HCT116 (cell line): Measurements from ENCODE around the gene DR1.

ENCODE experiments used
- EZH2 ChIP-seq: fragments of 200-600 bp; sonication (generic); IDR thresholded peaks from 2 replicates; pipeline ENCODE4 v1.6.1; 2017; ENCODE audit warnings: antibody characterized with exemption, mixed run types
- POLR2A ChIP-seq: IDR thresholded peaks from 2 replicates; pipeline ENCODE4 v1.7.0; 2011; ENCODE audit warnings: borderline replicate concordance; ENCODE audit not compliant: insufficient read depth, insufficient read length; ENCODE audit errors: extremely low read depth
- POLR2AphosphoS5 ChIP-seq: IDR thresholded peaks from 2 replicates; pipeline ENCODE4 v1.6.1; 2011; ENCODE audit warnings: mild to moderate bottlenecking, low read depth, low read length, moderate library complexity
- RAD21 ChIP-seq: IDR thresholded peaks from 2 replicates; pipeline ENCODE4 v1.6.1; 2012; ENCODE audit warnings: low read depth, mild to moderate bottlenecking
- TCF7L2 ChIP-seq: IDR thresholded peaks from 2 replicates; pipeline ENCODE4 v1.7.0; 2011; ENCODE audit warnings: borderline replicate concordance, inconsistent platforms; ENCODE audit not compliant: insufficient read depth, insufficient read length; ENCODE audit errors: extremely low read depth
- TF ChIP-seq, protein P1 (sequence below): IDR thresholded peaks from 2 replicates; pipeline ENCODE4 v1.6.1; 2011; ENCODE audit warnings: mild to moderate bottlenecking, low read length, moderate library complexity; ENCODE audit not compliant: insufficient replicate concordance; ENCODE audit errors: extremely low read depth
- TF ChIP-seq, protein P2 (sequence below): IDR thresholded peaks from 2 replicates; pipeline ENCODE4 v1.6.1; 2012
- TF ChIP-seq, protein P3 (sequence below), 3 experiments: fragments of 200-600 bp in 1 of 3; sonication (generic) in 1 of 3; IDR thresholded peaks in 2 of 3; conservative IDR thresholded peaks in 1 of 3; 2 replicates each; pipeline ENCODE4 v1.5.1; 2012 to 2017; ENCODE audit warnings: low read depth in 2 of 3, low read length in 2 of 3, antibody characterized with exemption in 1 of 3, borderline replicate concordance in 1 of 3, control low read depth in 1 of 3, mild to moderate bottlenecking in 1 of 3, mixed read lengths in 1 of 3, mixed run types in 1 of 3, moderate library complexity in 1 of 3; ENCODE audit not compliant: insufficient read depth in 1 of 3

DNA sequence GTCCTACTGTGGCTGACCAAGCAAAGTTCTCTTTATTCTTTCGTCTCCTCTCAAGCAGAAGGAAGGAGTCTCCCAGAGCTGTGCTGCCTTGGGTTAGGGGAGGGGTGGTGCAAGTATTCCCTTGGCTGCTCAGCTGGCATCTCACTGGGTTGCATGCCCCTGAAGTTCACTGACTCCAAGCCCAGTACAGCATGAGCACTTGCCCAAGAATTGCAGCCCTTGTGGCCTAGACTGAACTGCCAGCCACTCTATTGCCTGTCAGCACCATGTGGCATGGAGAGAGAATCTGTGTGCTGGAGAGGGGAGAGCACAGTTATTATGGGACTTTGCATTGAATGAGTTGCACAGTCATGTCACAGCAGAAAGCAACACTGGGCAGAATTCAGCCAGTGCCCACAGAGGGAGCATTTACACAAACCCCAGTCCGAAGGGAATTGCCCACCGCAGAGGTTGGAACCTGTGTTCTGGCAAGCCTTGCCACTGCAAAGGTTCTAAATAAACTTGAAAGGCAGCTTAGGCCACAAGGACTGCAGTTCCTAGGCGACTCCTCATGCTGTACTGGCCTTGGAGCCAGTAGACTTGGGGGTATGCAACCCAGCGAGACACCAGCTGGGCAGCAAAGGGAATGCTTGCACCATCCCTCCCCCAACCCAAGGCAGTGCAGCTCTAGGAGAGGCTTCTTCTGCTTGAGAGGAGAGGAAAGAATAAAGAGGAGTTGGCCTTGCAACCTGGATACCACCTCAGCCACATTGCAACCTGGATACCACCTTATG is 28.8 kb downstream of the DR1 start:
- no peak for TF ChIP-seq RAD21
- TF ChIP-seq TCF7L2, result no peak
- no peak for TF ChIP-seq POLR2AphosphoS5
- TF ChIP-seq, protein P1, sequence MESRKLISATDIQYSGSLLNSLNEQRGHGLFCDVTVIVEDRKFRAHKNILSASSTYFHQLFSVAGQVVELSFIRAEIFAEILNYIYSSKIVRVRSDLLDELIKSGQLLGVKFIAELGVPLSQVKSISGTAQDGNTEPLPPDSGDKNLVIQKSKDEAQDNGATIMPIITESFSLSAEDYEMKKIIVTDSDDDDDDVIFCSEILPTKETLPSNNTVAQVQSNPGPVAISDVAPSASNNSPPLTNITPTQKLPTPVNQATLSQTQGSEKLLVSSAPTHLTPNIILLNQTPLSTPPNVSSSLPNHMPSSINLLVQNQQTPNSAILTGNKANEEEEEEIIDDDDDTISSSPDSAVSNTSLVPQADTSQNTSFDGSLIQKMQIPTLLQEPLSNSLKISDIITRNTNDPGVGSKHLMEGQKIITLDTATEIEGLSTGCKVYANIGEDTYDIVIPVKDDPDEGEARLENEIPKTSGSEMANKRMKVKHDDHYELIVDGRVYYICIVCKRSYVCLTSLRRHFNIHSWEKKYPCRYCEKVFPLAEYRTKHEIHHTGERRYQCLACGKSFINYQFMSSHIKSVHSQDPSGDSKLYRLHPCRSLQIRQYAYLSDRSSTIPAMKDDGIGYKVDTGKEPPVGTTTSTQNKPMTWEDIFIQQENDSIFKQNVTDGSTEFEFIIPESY, result no peak
- TF ChIP-seq, protein P2, sequence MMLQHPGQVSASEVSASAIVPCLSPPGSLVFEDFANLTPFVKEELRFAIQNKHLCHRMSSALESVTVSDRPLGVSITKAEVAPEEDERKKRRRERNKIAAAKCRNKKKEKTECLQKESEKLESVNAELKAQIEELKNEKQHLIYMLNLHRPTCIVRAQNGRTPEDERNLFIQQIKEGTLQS, result no peak
- TF ChIP-seq EZH2, result no peak
- TF ChIP-seq POLR2A, result no peak
- TF ChIP-seq, protein P3, sequence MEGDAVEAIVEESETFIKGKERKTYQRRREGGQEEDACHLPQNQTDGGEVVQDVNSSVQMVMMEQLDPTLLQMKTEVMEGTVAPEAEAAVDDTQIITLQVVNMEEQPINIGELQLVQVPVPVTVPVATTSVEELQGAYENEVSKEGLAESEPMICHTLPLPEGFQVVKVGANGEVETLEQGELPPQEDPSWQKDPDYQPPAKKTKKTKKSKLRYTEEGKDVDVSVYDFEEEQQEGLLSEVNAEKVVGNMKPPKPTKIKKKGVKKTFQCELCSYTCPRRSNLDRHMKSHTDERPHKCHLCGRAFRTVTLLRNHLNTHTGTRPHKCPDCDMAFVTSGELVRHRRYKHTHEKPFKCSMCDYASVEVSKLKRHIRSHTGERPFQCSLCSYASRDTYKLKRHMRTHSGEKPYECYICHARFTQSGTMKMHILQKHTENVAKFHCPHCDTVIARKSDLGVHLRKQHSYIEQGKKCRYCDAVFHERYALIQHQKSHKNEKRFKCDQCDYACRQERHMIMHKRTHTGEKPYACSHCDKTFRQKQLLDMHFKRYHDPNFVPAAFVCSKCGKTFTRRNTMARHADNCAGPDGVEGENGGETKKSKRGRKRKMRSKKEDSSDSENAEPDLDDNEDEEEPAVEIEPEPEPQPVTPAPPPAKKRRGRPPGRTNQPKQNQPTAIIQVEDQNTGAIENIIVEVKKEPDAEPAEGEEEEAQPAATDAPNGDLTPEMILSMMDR (IDR thresholded peaks at IDR 0.05 in 2 of 3, conservative IDR thresholded peaks at IDR 0.05 in 1 of 3; ENCODE audit: borderline replicate concordance in 1 of 3, insufficient read depth in 1 of 3, low read depth in 2 of 3, low read length in 2 of 3), result no peak
